B cell (primary cell): ENCODE measurements around the gene AGAP6. TPM values are rescaled to one million over a fixed set of nuclear protein-coding genes. Genes with fewer than 3 reads are reported as not detected.
"Not testable (repeated sequence)": the region's sequence is repeated elsewhere in the genome, so short reads cannot be mapped to it uniquely, and the experiment has no call there.

Experiments
- ATAC-seq: fragments of 200-7000 bp; cut with Tn5 transposase; one replicate; pipeline ENCODE4 v1.10.0; 2021; ENCODE audit warnings: low read depth, mild to moderate bottlenecking, moderate number of reproducible peaks, moderate library complexity
- CTCF ChIA-PET: fragments of 350-600 bp; sonication (Branson Sonifier 250); formaldehyde crosslinking; loops from one replicate; lab custom pipeline; 2021; ENCODE audit warnings: antibody characterized with exemption, inconsistent platforms; lab: Charles Lee
- POLR2A ChIA-PET: fragments of 350-600 bp; sonication (Branson Sonifier 250); formaldehyde crosslinking; loops from one replicate; lab custom pipeline; 2021; ENCODE audit warnings: antibody characterized with exemption; lab: Charles Lee
- DNase-seq: peaks from one replicate; pipeline ENCODE4 v3.0.0; 2013
- H2AFZ ChIP-seq: 2 replicates; pipeline ENCODE4 v1.6.1; 2012; ENCODE audit warnings: mild to moderate bottlenecking, low read depth, low read length; ENCODE audit not compliant: insufficient read depth, poor library complexity, severe bottlenecking
- H3K27ac ChIP-seq, 2 donors: 1 replicate in 1 of 2; 2 replicates in 1 of 2; pipeline ENCODE4 v1.5.1; 2012 to 2013; ENCODE audit warnings: low read length in 2 of 2, mild to moderate bottlenecking in 2 of 2, moderate library complexity in 1 of 2
- H3K27me3 ChIP-seq, 4 experiments: fragments of 200-600 bp in 1 of 4; sonication (generic) in 1 of 4; replicated peaks in 1 of 4; 1 replicate in 2 of 4; 2 replicates in 2 of 4; pipeline versions ENCODE4 v1.6.1 to v1.7.0; 2013 to 2016; ENCODE audit warnings: low read length in 3 of 4, mild to moderate bottlenecking in 2 of 4, mixed read lengths in 1 of 4, moderate library complexity in 1 of 4; ENCODE audit not compliant: insufficient read depth in 4 of 4, control insufficient read depth in 3 of 4; ENCODE audit errors: control extremely low read depth in 1 of 4
- H3K36me3 ChIP-seq, 2 experiments: replicated peaks in 1 of 2; 1 replicate in 1 of 2; 2 replicates in 1 of 2; pipeline versions ENCODE4 v1.6.1 to v1.7.1; 2013; ENCODE audit warnings: low read length in 1 of 2; ENCODE audit not compliant: insufficient read depth in 2 of 2, control insufficient read depth in 1 of 2; ENCODE audit errors: control extremely low read depth in 1 of 2, extremely low read depth in 1 of 2
- H3K4me1 ChIP-seq, 2 donors: fragments of 200-600 bp in 1 of 2; sonication (generic) in 1 of 2; 1 replicate in 1 of 2; 2 replicates in 1 of 2; pipeline versions ENCODE4 v1.5.1 to v1.6.1; 2013 to 2017; ENCODE audit warnings: low read length in 2 of 2; ENCODE audit not compliant: control insufficient read depth in 2 of 2, insufficient read depth in 2 of 2
- H3K4me2 ChIP-seq: replicated peaks from 2 replicates; pipeline ENCODE3; 2012; ENCODE audit warnings: mild to moderate bottlenecking, low read depth, low read length; ENCODE audit not compliant: poor library complexity, severe bottlenecking
- H3K4me3 ChIP-seq, 5 experiments: fragments of 200-600 bp in 1 of 5; sonication (generic) in 1 of 5; 1 replicate in 3 of 5; 2 replicates in 2 of 5; pipeline versions ENCODE4 v1.5.1 to v1.7.0; 2011 to 2016; ENCODE audit warnings: low read length in 4 of 5, mild to moderate bottlenecking in 4 of 5, low read depth in 2 of 5, control low read depth in 1 of 5, moderate library complexity in 1 of 5; ENCODE audit not compliant: insufficient read depth in 1 of 5; ENCODE audit errors: control extremely low read depth in 1 of 5, extremely low read depth in 1 of 5
- H3K79me2 ChIP-seq: fragments of 200-600 bp; sonication (generic); one replicate; pipeline ENCODE4 v1.6.0; 2016; ENCODE audit warnings: low read length; ENCODE audit not compliant: control insufficient read depth, insufficient read depth
- H3K9ac ChIP-seq: fragments of 200-600 bp; sonication (generic); 2 replicates; pipeline ENCODE4 v1.6.1; 2017; ENCODE audit warnings: mild to moderate bottlenecking, low read length, moderate library complexity
- H3K9me3 ChIP-seq, 3 donors: one replicate each; pipeline versions ENCODE4 v1.6.1 to v1.7.1; 2013; ENCODE audit warnings: low read length in 2 of 3; ENCODE audit not compliant: control insufficient read depth in 2 of 3, insufficient read depth in 1 of 3; ENCODE audit errors: control extremely low read depth in 1 of 3
- H4K20me1 ChIP-seq: 2 replicates; pipeline ENCODE4 v1.6.0; 2012; ENCODE audit warnings: mild to moderate bottlenecking, low read length; ENCODE audit not compliant: insufficient read depth, control insufficient read depth, poor library complexity, severe bottlenecking
- H3K27ac Mint-ChIP-seq: one replicate; pipeline ENCODE4 v1.8.0; 2021; ENCODE audit warnings: mixed read lengths
- H3K27me3 Mint-ChIP-seq: one replicate; pipeline ENCODE4 v1.8.0; 2021; ENCODE audit warnings: mixed read lengths
- H3K4me1 Mint-ChIP-seq: one replicate; pipeline ENCODE4 v1.8.0; 2021; ENCODE audit warnings: mixed read lengths
- H3K4me3 Mint-ChIP-seq: one replicate; pipeline ENCODE4 v1.8.0; 2021; ENCODE audit warnings: mixed read lengths
- H3K9me3 Mint-ChIP-seq: one replicate; pipeline ENCODE4 v1.8.0; 2022; ENCODE audit warnings: mixed read lengths; ENCODE audit not compliant: insufficient read depth
- CTCF ChIP-seq: fragments of 200-600 bp; IDR thresholded peaks from one replicate; pipeline ENCODE4 v1.8.0; 2022; ENCODE audit warnings: antibody characterized with exemption, mild to moderate bottlenecking
- EZH2 ChIP-seq: IDR thresholded peaks from 2 replicates; pipeline ENCODE4 v1.6.1; 2012; ENCODE audit warnings: borderline replicate concordance, low read depth, mild to moderate bottlenecking, moderate library complexity, low read length; ENCODE audit not compliant: insufficient read depth, poor library complexity, severe bottlenecking
- WGBS: methylation state at CpG from one replicate; pipeline ENCODE4 v1.1.5; 2013; ENCODE audit warnings: missing lambda C conversion rate; ENCODE audit not compliant: insufficient coverage; 5-methylcytosine and 5-hydroxymethylcytosine counted together
- intact Hi-C: fragments of 100-400 bp; cut with micrococcal nuclease; formaldehyde crosslinking; loops from one replicate; pipeline ENCODE4 v1.10.0; 2022
- polyA plus RNA-seq: library from polyadenylated mRNA; depleted of rRNA; stranded (reverse); fragments of >200 nt; gene quantifications from 2 replicates; pipeline ENCODE4 v1.2.3, GENCODE V29; 2012
- total RNA-seq, 2 donors: library from RNA; stranded (reverse); fragments of 120-200 nt in 1 of 2; gene quantifications; 1 replicate in 1 of 2; 2 replicates in 1 of 2; pipeline versions ENCODE4 v1.2.3 to v1.2.4, GENCODE V29; 2013 to 2022

AGAP6 gene
- total and polyA plus RNA-seq, 2 donors (not counting 1 experiment from before 2014, with no cell fraction given), result 26.3 to 41.0 TPM

GRCh38 chr10:50044941-50045664, 56.9 kb downstream of the AGAP6 start:
- no peak for ATAC-seq
- no peak overlapping the region for H3K4me3 Mint-ChIP-seq
- no peak overlapping the region for H3K27ac ChIP-seq

GRCh38 chr10:50046457-50046856, 58.3 kb downstream of the AGAP6 start:
- H3K4me2 ChIP-seq, H3K36me3 ChIP-seq, DNase-seq, H3K4me1 Mint-ChIP-seq, H3K9me3 ChIP-seq, H3K4me1 ChIP-seq, CTCF ChIA-PET, H3K9ac ChIP-seq, H3K27ac Mint-ChIP-seq, H3K9me3 Mint-ChIP-seq, POLR2A ChIA-PET, H3K27ac ChIP-seq, intact Hi-C loops, H4K20me1 ChIP-seq, ATAC-seq, H3K27me3 ChIP-seq, H2AFZ ChIP-seq, H3K4me3 Mint-ChIP-seq, H3K27me3 Mint-ChIP-seq, H3K79me2 ChIP-seq, H3K4me3 ChIP-seq: not testable (repeated sequence)
- WGBS, result 100% methylated on average over 1 of the region's 9 CpGs

More at GRCh38 chr10:50044941-50045664, 56.9 kb downstream of the AGAP6 start:
- H4K20me1 ChIP-seq, result no peaks in the 10 kb centered on the region
- H3K4me3 ChIP-seq, result no peak overlapping the region
- no peak overlapping the region for H3K27ac Mint-ChIP-seq
- no peaks in the 10 kb centered on the region for H3K27me3 ChIP-seq
- H3K4me1 Mint-ChIP-seq, result no peaks in the 10 kb centered on the region
- WGBS, result 100% methylated on average over 3 of the region's 5 CpGs
- POLR2A ChIA-PET, result no interaction called here
- no peak overlapping the region for H2AFZ ChIP-seq
- DNase-seq, result no peak
- H3K36me3 ChIP-seq, result no peaks in the 10 kb centered on the region
- no peaks in the 10 kb centered on the region for H3K9me3 ChIP-seq
- H3K9ac ChIP-seq, result no peak overlapping the region
- H3K79me2 ChIP-seq, result no peaks in the 10 kb centered on the region
- TF ChIP-seq CTCF (no peak), EZH2 (no peak)
- no peak overlapping the region for H3K4me2 ChIP-seq
- no peaks in the 10 kb centered on the region for H3K9me3 Mint-ChIP-seq
- H3K27me3 Mint-ChIP-seq, result no peaks in the 10 kb centered on the region
- CTCF ChIA-PET, result no interaction called here
- H3K4me1 ChIP-seq, result no peaks in the 10 kb centered on the region
- intact Hi-C loops, result no loop called here

- H3K27ac Mint-ChIP-seq, H3K4me1 Mint-ChIP-seq, POLR2A ChIA-PET, H3K4me1 ChIP-seq, H3K9ac ChIP-seq, H3K4me3 ChIP-seq, H3K27me3 Mint-ChIP-seq, H4K20me1 ChIP-seq, intact Hi-C loops, H3K4me3 Mint-ChIP-seq, H3K9me3 Mint-ChIP-seq, H3K9me3 ChIP-seq, H2AFZ ChIP-seq, ATAC-seq, H3K27me3 ChIP-seq, DNase-seq, H3K36me3 ChIP-seq, H3K79me2 ChIP-seq, CTCF ChIA-PET, H3K4me2 ChIP-seq, H3K27ac ChIP-seq: not testable (repeated sequence)
- no CpG with 5 or more reads among the region's 5 CpGs for WGBS
Observed at GRCh38 chr10:50047594-50047993, 59.4 kb downstream of the AGAP6 start.
